Naive thymus-derived CD4-positive, alpha-beta T cell (primary cell): ENCODE data around the gene UNC13B. TPM values are rescaled to one million over a fixed set of nuclear protein-coding genes. Genes with fewer than 3 reads are reported as not detected.
"Not testable (repeated sequence)": the region's sequence is repeated elsewhere in the genome, so short reads cannot be mapped to it uniquely, and the experiment has no call there.

Experiments
- ATAC-seq: fragments of 150-1000 bp; cut with Tn5 transposase; 2 replicates; pipeline ENCODE4 v1.10.0; 2021; ENCODE audit warnings: mild to moderate bottlenecking, moderate library complexity
- CTCF ChIA-PET: fragments of 350-600 bp; sonication (Branson Sonifier 250); formaldehyde crosslinking; loops from one replicate; lab custom pipeline; 2021; ENCODE audit warnings: antibody characterized with exemption; lab: Charles Lee
- POLR2A ChIA-PET: fragments of 350-600 bp; sonication (Branson Sonifier 250); formaldehyde crosslinking; loops from one replicate; lab custom pipeline; 2021; ENCODE audit warnings: antibody characterized with exemption, inconsistent platforms; lab: Charles Lee
- DNase-seq, 9 donors: peaks; one replicate each; pipeline versions ENCODE4 v3.0.0 to v3.0.0-alpha.2; 2020 to 2022; ENCODE audit warnings: mixed read lengths in 1 of 9
- H3K27ac ChIP-seq: one replicate; pipeline ENCODE4 v1.7.0; 2013; ENCODE audit warnings: mild to moderate bottlenecking, low read depth, low read length, moderate library complexity
- H3K27me3 ChIP-seq, 2 donors: one replicate each; pipeline ENCODE4 v1.7.0; 2013; ENCODE audit warnings: low read length in 2 of 2, mild to moderate bottlenecking in 2 of 2, moderate library complexity in 2 of 2; ENCODE audit not compliant: control insufficient read depth in 2 of 2, insufficient read depth in 2 of 2
- H3K36me3 ChIP-seq, 3 experiments: 1 replicate in 2 of 3; 2 replicates in 1 of 3; pipeline ENCODE4 v1.7.0; 2013; ENCODE audit warnings: low read length in 3 of 3, mild to moderate bottlenecking in 3 of 3, moderate library complexity in 1 of 3; ENCODE audit not compliant: insufficient read depth in 3 of 3, control insufficient read depth in 2 of 3
- H3K4me1 ChIP-seq, 2 donors: one replicate each; pipeline ENCODE4 v1.7.0; 2013; ENCODE audit warnings: low read length in 2 of 2, mild to moderate bottlenecking in 2 of 2, moderate library complexity in 1 of 2; ENCODE audit not compliant: control insufficient read depth in 2 of 2, insufficient read depth in 2 of 2
- H3K4me3 ChIP-seq: 2 replicates; pipeline ENCODE4 v1.7.0; 2013; ENCODE audit warnings: mild to moderate bottlenecking, low read length
- H3K9me3 ChIP-seq, 3 experiments: 1 replicate in 2 of 3; 2 replicates in 1 of 3; pipeline ENCODE4 v1.7.0; 2013; ENCODE audit warnings: low read length in 3 of 3; ENCODE audit not compliant: control insufficient read depth in 2 of 3
- H3K27ac Mint-ChIP-seq, 9 donors: one replicate each; pipeline ENCODE4 v1.8.0; 2020 to 2022; ENCODE audit warnings: mixed read lengths in 9 of 9, mild to moderate bottlenecking in 8 of 9, moderate library complexity in 5 of 9, inconsistent platforms in 2 of 9
- H3K27me3 Mint-ChIP-seq, 5 donors: one replicate each; pipeline ENCODE4 v1.8.0; 2021 to 2022; ENCODE audit warnings: mixed read lengths in 5 of 5, mild to moderate bottlenecking in 1 of 5
- H3K36me3 Mint-ChIP-seq, 5 donors: one replicate each; pipeline ENCODE4 v1.8.0; 2020 to 2022; ENCODE audit warnings: mixed read lengths in 5 of 5, mild to moderate bottlenecking in 3 of 5, inconsistent platforms in 1 of 5
- H3K4me1 Mint-ChIP-seq, 7 donors: one replicate each; pipeline ENCODE4 v1.8.0; 2020 to 2022; ENCODE audit warnings: mixed read lengths in 7 of 7, mild to moderate bottlenecking in 3 of 7, inconsistent platforms in 1 of 7
- H3K4me3 Mint-ChIP-seq, 10 donors: one replicate each; pipeline ENCODE4 v1.8.0; 2020 to 2022; ENCODE audit warnings: mild to moderate bottlenecking in 10 of 10, mixed read lengths in 10 of 10, moderate library complexity in 6 of 10, inconsistent platforms in 2 of 10
- H3K9me3 Mint-ChIP-seq, 11 donors: one replicate each; pipeline ENCODE4 v1.8.0; 2020 to 2022; ENCODE audit warnings: mixed read lengths in 11 of 11, mild to moderate bottlenecking in 4 of 11, inconsistent platforms in 1 of 11, moderate library complexity in 1 of 11
- intact Hi-C, 2 donors: fragments of 100-400 bp; cut with micrococcal nuclease; formaldehyde crosslinking; loops; one replicate each; pipeline ENCODE4 v1.15.1; 2023
- polyA plus RNA-seq, 2 donors: library from polyadenylated mRNA; unstranded; fragments of 300-500 nt; fragmentation: Illumina TruSeq; gene quantifications; one replicate each; pipeline ENCODE4 v1.2.3, GENCODE V29; 2021
- total RNA-seq, 6 experiments: library from RNA in 5 of 6; stranded (reverse) in 5 of 6; gene quantifications; 1 replicate in 5 of 6; 2 replicates in 1 of 6; pipeline ENCODE4 v1.2.3 and lab custom pipeline; 2021 to 2026

UNC13B gene
- total and polyA plus RNA-seq, 7 experiments from 2014 or later = 0.21 to 1.6 (median 0.85) TPM

DNA sequence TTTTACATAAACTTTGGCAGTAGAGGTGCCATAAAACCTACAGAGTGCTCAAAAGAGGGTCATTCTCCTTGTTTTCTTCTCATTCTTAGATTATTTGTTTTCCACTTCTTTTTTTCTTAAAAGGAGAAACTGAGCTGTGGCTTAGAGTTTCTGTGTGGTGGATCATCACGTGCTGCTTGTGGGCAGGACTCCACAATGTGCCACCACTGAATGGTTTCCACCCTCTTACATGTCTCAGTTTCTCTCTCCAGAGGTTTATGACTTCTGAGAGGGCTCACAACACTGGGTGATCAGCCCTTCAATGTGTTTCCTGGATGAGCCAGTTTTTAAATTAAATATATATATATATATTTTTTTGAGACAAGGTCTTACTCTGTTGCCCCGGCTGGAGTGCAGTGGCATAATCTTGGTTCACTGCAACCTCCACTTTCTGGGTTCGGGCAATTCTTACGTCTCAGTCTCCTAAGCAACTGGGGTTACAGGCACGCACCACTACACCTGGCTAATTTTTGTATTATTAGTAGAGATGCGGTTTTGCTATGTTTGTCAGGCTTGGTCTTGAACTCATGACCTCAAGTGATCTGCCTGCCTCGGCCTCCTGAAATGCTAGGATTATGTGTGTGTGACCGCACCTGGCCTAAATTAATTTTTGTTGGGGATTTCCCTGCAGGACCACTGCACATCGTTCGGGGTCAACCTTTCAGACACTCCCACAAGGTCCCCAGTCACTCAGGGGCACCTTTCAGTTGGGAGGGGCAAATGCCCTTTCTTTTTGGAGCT lies 3.1 kb upstream of the UNC13B start:
- Histone ChIP-seq H3K4me3 (no peak overlapping the region), H3K9me3 (no peaks in the 10 kb centered on the region), H3K4me1 (no peaks in the 10 kb centered on the region), H3K36me3 (peaks cover 0 to 4% (median 0%) of the 10 kb centered on the region in 3 experiments), H3K27ac (no peak overlapping the region), H3K27me3 (no peaks in the 10 kb centered on the region)
- ATAC-seq (no peak), DNase-seq (no peak)
- peak overlapping the region in 2 of 10 donors; percentile 64 to 76 for H3K4me3 Mint-ChIP-seq
- intact Hi-C loops = no loop called here
- no peaks in the 10 kb centered on the region for H3K9me3 Mint-ChIP-seq
- peaks cover 0 to 2% (median 0%) of the 10 kb centered on the region in 5 donors for H3K36me3 Mint-ChIP-seq
- ChIA-PET CTCF (no interaction called here), POLR2A (no interaction called here)
- H3K4me1 Mint-ChIP-seq = peaks cover 0 to 40% (median 32%) of the 10 kb centered on the region in 7 donors
- H3K27me3 Mint-ChIP-seq = peaks cover 0 to 20% (median 0%) of the 10 kb centered on the region in 5 donors
- no peak overlapping the region for H3K27ac Mint-ChIP-seq

DNA sequence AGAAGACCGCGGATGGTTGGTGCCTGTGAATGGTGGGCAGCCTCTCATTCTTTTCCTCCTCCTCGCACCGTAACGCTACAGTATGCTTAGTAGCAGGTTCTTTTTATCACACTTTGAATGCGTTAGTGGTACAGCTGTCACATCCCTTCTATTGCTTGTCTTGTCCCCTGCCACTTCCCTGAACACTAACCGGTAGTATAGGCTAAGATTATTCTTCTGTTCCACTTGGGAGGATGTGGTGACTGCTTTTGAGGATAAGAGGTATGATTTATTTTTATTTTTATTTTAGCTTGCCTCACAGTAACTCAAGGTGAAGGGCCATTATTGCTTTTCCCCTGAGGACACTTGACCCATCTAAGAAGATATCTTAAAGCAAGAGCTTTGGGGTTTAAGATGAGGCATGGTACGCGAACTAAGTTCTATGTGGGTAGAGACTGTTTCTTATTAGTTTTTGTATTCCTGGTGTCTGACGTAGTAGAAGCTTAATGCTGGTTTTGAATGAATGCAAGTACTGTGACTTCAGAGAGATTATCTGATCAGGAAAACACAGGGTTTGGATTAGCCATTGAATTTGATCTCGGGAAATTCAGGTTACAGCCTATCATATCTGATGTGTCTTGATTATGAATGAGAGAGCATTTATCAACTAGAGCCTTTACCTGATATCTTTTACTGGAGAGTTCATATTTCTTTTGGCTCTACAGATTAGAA lies 951 bp downstream of the UNC13B start:
- H3K27me3 Mint-ChIP-seq = peaks cover 0 to 31% (median 0%) of the 10 kb centered on the region in 5 donors
- DNase-seq = peak in 4 of 9 donors; percentile 12 to 28 (median 16)
- ATAC-seq = peak; percentile 36
- POLR2A ChIA-PET = no interaction called here
- intact Hi-C loops = loop anchor here in 1 of 2 donors (1.0 to 10.0 kb wide), 3 partner anchors 46 to 1242 kb away; partner anchors contain the start of gene RNF38
- CTCF ChIA-PET = interaction anchor here (1.4 kb wide), 1 partner anchor 11 kb away, joined by 3 read pairs; no protein-coding TSS in a partner anchor
- peak overlapping the region; percentile 91 to 97 (median 93) for H3K4me3 Mint-ChIP-seq
- no peak overlapping the region for H3K27ac ChIP-seq
- peak overlapping the region; percentile 57 for H3K4me3 ChIP-seq
- peaks cover 0 to 4% (median 0%) of the 10 kb centered on the region in 3 experiments for H3K36me3 ChIP-seq
- peaks cover 0 to 40% (median 32%) of the 10 kb centered on the region in 7 donors for H3K4me1 Mint-ChIP-seq
- H3K4me1 ChIP-seq = no peaks in the 10 kb centered on the region
- H3K27me3 ChIP-seq = no peaks in the 10 kb centered on the region
- no peaks in the 10 kb centered on the region for H3K9me3 Mint-ChIP-seq
- no peaks in the 10 kb centered on the region for H3K9me3 ChIP-seq
- peak overlapping the region in 7 of 9 donors; percentile 17 to 75 (median 38) for H3K27ac Mint-ChIP-seq
- H3K36me3 Mint-ChIP-seq = peaks cover 0 to 2% (median 0%) of the 10 kb centered on the region in 5 donors

DNA sequence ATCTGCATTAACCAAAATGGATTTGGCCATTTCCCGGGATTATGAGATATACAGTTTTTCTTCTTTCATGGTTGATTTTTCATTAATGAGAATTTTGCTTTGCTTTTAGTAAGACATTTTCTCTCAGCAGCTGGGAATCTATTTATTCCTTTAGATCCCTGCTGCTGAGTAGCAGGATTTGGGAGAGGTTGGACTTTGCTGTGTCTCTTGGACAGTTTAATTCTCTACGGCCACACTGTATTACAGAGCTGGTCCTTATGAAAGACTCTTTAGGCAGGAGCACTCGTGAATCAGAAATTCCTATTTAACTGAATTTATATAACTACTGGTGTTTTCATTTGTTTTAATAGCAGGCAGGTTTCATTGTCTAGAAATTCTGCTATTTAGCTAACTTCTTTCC lies 1.6 kb downstream of the UNC13B start:
- ChIA-PET POLR2A (no interaction called here), CTCF (interaction anchor here (1.4 kb wide), 1 partner anchor 10 kb away, joined by 3 read pairs; no protein-coding TSS in a partner anchor)
- H3K27ac Mint-ChIP-seq = peak overlapping the region in 1 of 9 donors; percentile 38
- H3K9me3 Mint-ChIP-seq = no peaks in the 10 kb centered on the region
- H3K4me3 ChIP-seq = no peak overlapping the region
- H3K27ac ChIP-seq = no peak overlapping the region
- peaks cover 0 to 35% (median 28%) of the 10 kb centered on the region in 7 donors for H3K4me1 Mint-ChIP-seq
- H3K27me3 ChIP-seq = no peaks in the 10 kb centered on the region
- intact Hi-C loops = loop anchor here in 1 of 2 donors (10.0 kb wide), 1 partner anchor 1241 kb away; the partner anchor contains the start of gene RNF38
- peak overlapping the region in 3 of 10 donors; percentile 91 to 96 (median 93) for H3K4me3 Mint-ChIP-seq
- peaks cover 0 to 4% (median 0%) of the 10 kb centered on the region in 3 experiments for H3K36me3 ChIP-seq
- H3K4me1 ChIP-seq = no peaks in the 10 kb centered on the region
- no peaks in the 10 kb centered on the region for H3K9me3 ChIP-seq
- peaks cover 0 to 31% (median 0%) of the 10 kb centered on the region in 5 donors for H3K27me3 Mint-ChIP-seq
- no peak for ATAC-seq
- DNase-seq = no peak
- H3K36me3 Mint-ChIP-seq = peaks cover 0 to 2% (median 0%) of the 10 kb centered on the region in 5 donors

DNA sequence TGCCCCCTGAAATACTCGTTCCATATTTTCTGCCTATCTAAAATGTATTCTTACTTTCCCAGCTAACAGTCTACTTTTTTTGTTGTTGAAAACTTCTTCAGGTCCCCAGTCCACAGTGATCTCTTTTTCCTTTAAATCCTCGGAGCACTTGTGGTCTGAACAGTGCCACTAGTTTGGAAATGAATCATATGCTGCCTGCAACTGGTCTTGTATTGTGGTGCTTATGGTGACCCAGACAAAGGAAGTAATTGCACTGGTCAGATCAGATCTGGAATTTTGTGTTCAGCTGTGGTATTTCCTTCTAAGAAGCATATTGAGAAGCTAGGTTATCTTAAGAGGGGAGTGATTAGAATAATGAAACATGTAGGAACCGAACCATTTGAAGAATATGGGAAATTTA lies 2.9 kb downstream of the UNC13B start:
- H3K27ac ChIP-seq = no peak overlapping the region
- no peak overlapping the region for H3K4me3 Mint-ChIP-seq
- intact Hi-C loops = loop anchor here in 1 of 2 donors (10.0 kb wide), 1 partner anchor 1240 kb away; the partner anchor contains the start of gene RNF38
- H3K27me3 Mint-ChIP-seq = peaks cover 0 to 31% (median 0%) of the 10 kb centered on the region in 5 donors
- H3K9me3 ChIP-seq = no peaks in the 10 kb centered on the region
- no peak overlapping the region for H3K4me3 ChIP-seq
- ChIA-PET POLR2A (no interaction called here), CTCF (no interaction called here)
- ATAC-seq = no peak
- peaks cover 0 to 4% (median 0%) of the 10 kb centered on the region in 3 experiments for H3K36me3 ChIP-seq
- peaks cover 0 to 24% (median 17%) of the 10 kb centered on the region in 7 donors for H3K4me1 Mint-ChIP-seq
- no peaks in the 10 kb centered on the region for H3K27me3 ChIP-seq
- no peaks in the 10 kb centered on the region for H3K4me1 ChIP-seq
- H3K27ac Mint-ChIP-seq = no peak overlapping the region
- no peak for DNase-seq
- H3K36me3 Mint-ChIP-seq = peaks cover 0 to 2% (median 0%) of the 10 kb centered on the region in 5 donors
- H3K9me3 Mint-ChIP-seq = no peaks in the 10 kb centered on the region

DNA sequence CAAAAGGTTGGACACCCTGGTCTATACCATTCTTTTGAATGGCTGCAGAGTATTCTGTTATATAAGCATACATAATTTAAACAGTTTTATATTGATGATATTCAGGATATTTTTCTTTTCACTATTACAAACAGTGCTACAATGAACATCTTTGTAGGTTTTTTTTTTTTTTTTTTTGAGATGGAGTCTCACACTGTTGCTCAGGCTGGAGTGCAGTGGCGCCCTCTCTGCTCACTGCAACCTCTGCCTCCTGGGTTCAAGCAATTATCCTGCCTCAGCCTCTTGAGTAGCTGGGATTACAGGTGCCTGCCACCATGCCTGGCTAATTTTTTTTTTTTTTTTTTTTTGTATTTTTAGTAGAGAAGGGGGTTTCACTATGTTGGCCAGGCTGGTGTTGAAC lies 5.6 kb downstream of the UNC13B start:
- H3K27me3 ChIP-seq, DNase-seq, CTCF ChIA-PET, H3K9me3 Mint-ChIP-seq, H3K27ac Mint-ChIP-seq, H3K36me3 ChIP-seq, POLR2A ChIA-PET, H3K9me3 ChIP-seq, H3K36me3 Mint-ChIP-seq, H3K4me3 Mint-ChIP-seq, H3K4me3 ChIP-seq, ATAC-seq, H3K4me1 ChIP-seq, H3K27ac ChIP-seq: not testable (repeated sequence)
- Mint-ChIP-seq H3K27me3 (peaks cover 0 to 24% (median 0%) of the 10 kb centered on the region in 5 donors), H3K4me1 (peaks cover 0 to 11% (median 7%) of the 10 kb centered on the region in 7 donors)
- intact Hi-C loops = loop anchor here in 1 of 2 donors (10.0 kb wide), 1 partner anchor 1237 kb away; the partner anchor contains the start of gene RNF38

DNA sequence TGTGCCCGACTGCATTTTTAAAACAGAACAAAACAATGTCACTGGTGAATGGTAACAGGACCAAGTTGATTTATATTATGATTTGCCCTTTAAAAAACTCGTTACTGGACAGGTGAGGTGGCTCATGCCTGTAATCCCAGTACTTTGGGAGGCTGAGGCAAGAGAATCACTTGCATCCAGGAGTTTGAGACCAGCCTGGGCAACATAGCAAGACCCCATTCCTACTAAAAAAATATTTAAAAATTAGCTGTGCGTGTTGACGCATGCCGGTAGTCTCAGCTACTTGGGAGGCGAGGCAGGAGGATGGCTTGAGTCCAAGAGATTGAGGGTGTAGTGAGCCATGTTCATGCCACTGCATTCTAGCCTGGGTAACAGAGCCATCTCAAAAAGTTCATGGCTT lies 7.2 kb downstream of the UNC13B start:
- CTCF ChIA-PET = no interaction called here
- no peaks in the 10 kb centered on the region for H3K4me1 ChIP-seq
- POLR2A ChIA-PET = no interaction called here
- H3K27me3 ChIP-seq = no peaks in the 10 kb centered on the region
- Mint-ChIP-seq H3K27ac (no peak overlapping the region), H3K9me3 (no peaks in the 10 kb centered on the region), H3K4me3 (no peak overlapping the region), H3K36me3 (no peaks in the 10 kb centered on the region), H3K27me3 (peaks cover 0 to 10% (median 0%) of the 10 kb centered on the region in 5 donors), H3K4me1 (peaks cover 0 to 10% (median 0%) of the 10 kb centered on the region in 7 donors)
- DNase-seq = no peak
- no peak for ATAC-seq
- no peak overlapping the region for H3K4me3 ChIP-seq
- intact Hi-C loops = loop anchor here in 1 of 2 donors (10.0 kb wide), 1 partner anchor 1236 kb away; the partner anchor contains the start of gene RNF38
- H3K36me3 ChIP-seq = no peaks in the 10 kb centered on the region
- no peaks in the 10 kb centered on the region for H3K9me3 ChIP-seq
- no peak overlapping the region for H3K27ac ChIP-seq
